SU-DHL-6 (cell line): ENCODE results near the gene CAPN8.

Experiments
- CTCF ChIP-seq: fragments of 200-600 bp; sonication (generic); IDR thresholded peaks from one replicate; pipeline ENCODE4 v1.5.1; 2017; ENCODE audit warnings: antibody characterized with exemption, mild to moderate bottlenecking, low read length, moderate library complexity; ENCODE audit not compliant: insufficient read depth, poor library complexity, severe bottlenecking
- EZH2phosphoT487 ChIP-seq: fragments of 200-600 bp; sonication (generic), shearing (Covaris generic); conservative IDR thresholded peaks from 2 replicates; pipeline ENCODE4 v1.6.1; 2018; ENCODE audit warnings: mild to moderate bottlenecking, antibody characterized with exemption, low read length, moderate library complexity, mixed read lengths

GRCh38 chr1:223710179-223711133, 45.0 kb upstream of the CAPN8 start:
- TF ChIP-seq CTCF (no peak), EZH2phosphoT487 (no peak)
